OCI-LY7 (cell line): ENCODE measurements around the gene COBL. TPM values are rescaled to one million over a fixed set of nuclear protein-coding genes. Genes with fewer than 3 reads are reported as not detected.

Experiments used
- BruUV-seq: library from RNA; stranded (reverse); fragments of 400-500 nt; replicated peaks from 2 replicates; lab custom pipeline; 2021; lab: Mats Ljungman, UMichigan
- CTCF ChIA-PET: fragments of 300-600 bp; sonication (Branson Sonifier 250); formaldehyde crosslinking; loops from one replicate; lab custom pipeline; 2022; ENCODE audit warnings: antibody characterized with exemption; ENCODE audit not compliant: unreplicated experiment; lab: Charles Lee
- POLR2A ChIA-PET: fragments of 300-600 bp; sonication (Branson Sonifier 250); formaldehyde crosslinking; loops from one replicate; lab custom pipeline; 2022; ENCODE audit warnings: antibody characterized with exemption; lab: Charles Lee
- DNase-seq: peaks from one replicate; pipeline ENCODE4 v3.0.0-alpha.2; 2015; ENCODE audit warnings: low spot score
- H2AFZ ChIP-seq: fragments of 200-600 bp; sonication (generic), shearing (Covaris generic); 2 replicates; pipeline ENCODE4 v1.6.1; 2014; ENCODE audit warnings: mild to moderate bottlenecking, antibody characterized with exemption, low read length, moderate library complexity
- H3K27ac ChIP-seq: fragments of 200-600 bp; sonication (generic); 2 replicates; pipeline ENCODE4 v1.5.1; 2014; ENCODE audit warnings: mixed run types, low read depth, mild to moderate bottlenecking, moderate library complexity, low read length, inconsistent platforms; ENCODE audit not compliant: poor library complexity, severe bottlenecking
- H3K36me3 ChIP-seq: fragments of 200-600 bp; sonication (generic); 2 replicates; pipeline ENCODE4 v1.6.1; 2014; ENCODE audit warnings: mild to moderate bottlenecking, antibody characterized with exemption, low read length, moderate library complexity, mixed read lengths; ENCODE audit not compliant: insufficient read depth
- H3K4me1 ChIP-seq: fragments of 200-600 bp; sonication (generic); 2 replicates; pipeline ENCODE4 v1.5.1; 2014; ENCODE audit warnings: mild to moderate bottlenecking, low read length; ENCODE audit not compliant: insufficient read depth, poor library complexity, severe bottlenecking
- H3K4me2 ChIP-seq: fragments of 200-600 bp; sonication (generic); 2 replicates; pipeline ENCODE4 v1.6.1; 2014; ENCODE audit warnings: mild to moderate bottlenecking, low read length
- H3K4me3 ChIP-seq: fragments of 200-600 bp; sonication (generic); 2 replicates; pipeline ENCODE4 v1.5.1; 2014; ENCODE audit warnings: mild to moderate bottlenecking, low read depth, low read length; ENCODE audit not compliant: poor library complexity, severe bottlenecking
- H3K79me2 ChIP-seq: fragments of 200-600 bp; sonication (generic); 2 replicates; pipeline ENCODE4 v1.6.1; 2016; ENCODE audit warnings: low read depth, mild to moderate bottlenecking, low read length, moderate library complexity, mixed read lengths; ENCODE audit not compliant: insufficient read depth
- H3K9me2 ChIP-seq: fragments of 200-600 bp; sonication (generic); 2 replicates; pipeline ENCODE4 v1.6.1; 2016; ENCODE audit warnings: mild to moderate bottlenecking, low read length, mixed read lengths; ENCODE audit not compliant: insufficient read depth
- H3K9me3 ChIP-seq: fragments of 200-600 bp; sonication (generic); 2 replicates; pipeline ENCODE4 v1.6.1; 2014; ENCODE audit warnings: mild to moderate bottlenecking, mixed run types, low read length, mixed read lengths
- H4K20me1 ChIP-seq: fragments of 200-600 bp; sonication (generic); 2 replicates; pipeline ENCODE4 v1.6.1; 2014; ENCODE audit warnings: mild to moderate bottlenecking, antibody characterized with exemption, low read length, moderate library complexity, mixed read lengths; ENCODE audit not compliant: insufficient read depth
- CTCF ChIP-seq: fragments of 200-600 bp; sonication (generic); conservative IDR thresholded peaks from 2 replicates; pipeline ENCODE4 v1.5.1; 2014; ENCODE audit warnings: mild to moderate bottlenecking, antibody characterized with exemption, low read length, moderate library complexity, mixed read lengths
- EZH2phosphoT487 ChIP-seq: fragments of 200-600 bp; sonication (generic); IDR thresholded peaks from 2 replicates; pipeline ENCODE4 v1.6.1; 2018; ENCODE audit warnings: low read depth, borderline replicate concordance, mild to moderate bottlenecking, mixed run types, antibody characterized with exemption, low read length, moderate library complexity, mixed read lengths
- intact Hi-C: fragments of 100-400 bp; cut with micrococcal nuclease; formaldehyde crosslinking; loops from one replicate; pipeline ENCODE4 v1.10.0; 2022; ENCODE audit not compliant: unreplicated experiment
- total RNA-seq, 2 experiments: library from RNA; depleted of rRNA in 1 of 2; stranded (reverse); fragments of >200 nt in 1 of 2; shearing (Covaris generic) in 1 of 2; gene quantifications; 2 replicates each; pipeline ENCODE4 v1.2.3, GENCODE V29; 2014 to 2022

COBL gene
- total RNA-seq, 2 experiments from 2014 or later: not detected

GRCh38 chr7:51316262-51316665 lies 345 bp downstream of the COBL start:
- intact Hi-C loops: no loop called here
- no peaks in the 10 kb centered on the region for H3K79me2 ChIP-seq
- ChIA-PET CTCF (no interaction called here), POLR2A (no interaction called here)
- TF ChIP-seq EZH2phosphoT487 (no peak), CTCF (no peak)
- H3K36me3 ChIP-seq: no peaks in the 10 kb centered on the region
- H2AFZ ChIP-seq: no peak overlapping the region
- H3K27ac ChIP-seq: no peak overlapping the region
- H3K9me3 ChIP-seq: no peaks in the 10 kb centered on the region
- no peak overlapping the region for H3K4me3 ChIP-seq
- no peaks in the 10 kb centered on the region for H3K4me1 ChIP-seq
- BruUV-seq: no TSS peak
- H3K9me2 ChIP-seq: no peaks in the 10 kb centered on the region
- H3K4me2 ChIP-seq: no peak overlapping the region
- no peaks in the 10 kb centered on the region for H4K20me1 ChIP-seq
- DNase-seq: no peak

GRCh38 chr7:51315393-51316261 lies 982 bp downstream of the COBL start:
- POLR2A ChIA-PET: no interaction called here
- Histone ChIP-seq H3K36me3 (no peaks in the 10 kb centered on the region), H3K4me1 (no peaks in the 10 kb centered on the region), H2AFZ (no peak overlapping the region), H4K20me1 (no peaks in the 10 kb centered on the region), H3K9me2 (no peaks in the 10 kb centered on the region), H3K4me2 (no peak overlapping the region), H3K79me2 (no peaks in the 10 kb centered on the region), H3K9me3 (no peaks in the 10 kb centered on the region), H3K4me3 (no peak overlapping the region), H3K27ac (no peak overlapping the region)
- BruUV-seq: no TSS peak
- TF ChIP-seq EZH2phosphoT487 (no peak), CTCF (no peak)
- intact Hi-C loops: no loop called here
- DNase-seq: no peak
- CTCF ChIA-PET: no interaction called here

GRCh38 chr7:51314726-51315125 lies 1.9 kb downstream of the COBL start:
- Histone ChIP-seq H3K79me2 (no peaks in the 10 kb centered on the region), H3K4me1 (no peaks in the 10 kb centered on the region), H3K36me3 (no peaks in the 10 kb centered on the region), H3K9me2 (no peaks in the 10 kb centered on the region), H3K27ac (no peak overlapping the region), H3K4me2 (no peak overlapping the region), H3K9me3 (no peaks in the 10 kb centered on the region), H3K4me3 (no peak overlapping the region), H4K20me1 (no peaks in the 10 kb centered on the region), H2AFZ (no peak overlapping the region)
- no TSS peak for BruUV-seq
- TF ChIP-seq EZH2phosphoT487 (no peak), CTCF (no peak)
- ChIA-PET CTCF (no interaction called here), POLR2A (no interaction called here)
- no peak for DNase-seq
- intact Hi-C loops: no loop called here
